SK-N-SH (cell line): Measurements from ENCODE around the gene PRKACG. TPM values are rescaled to one million over a fixed set of nuclear protein-coding genes. Genes with fewer than 3 reads are reported as not detected.

Experiments used
- CTCF ChIA-PET: fragments of 300-600, 350-600 bp; formaldehyde crosslinking; extraction: SDS; loops from one replicate; lab custom pipeline; 2021; lab: Yijun Ruan, JAX
- POLR2A ChIA-PET: fragments of 350-600 bp; sonication (Branson Sonifier 250); formaldehyde crosslinking; extraction: SDS; loops from one replicate; lab custom pipeline; 2020; ENCODE audit warnings: antibody characterized with exemption, inconsistent platforms; lab: Yijun Ruan, JAX
- DNase-seq: peaks from one replicate; pipeline ENCODE4 v3.0.0; 2012
- H2AFZ ChIP-seq: fragments of 200-600 bp; sonication (generic); 2 replicates; pipeline ENCODE4 v1.8.1; 2016; ENCODE audit warnings: antibody characterized with exemption, mild to moderate bottlenecking, low read depth
- H3F3A ChIP-seq: fragments of 200-600 bp; sonication (generic); replicated peaks from 2 replicates; pipeline ENCODE3; 2016; ENCODE audit warnings: antibody characterized with exemption, mild to moderate bottlenecking; ENCODE audit not compliant: insufficient read depth
- H3K27ac ChIP-seq, 2 experiments: fragments of 200-500 bp in 1 of 2; fragments of 200-600 bp in 1 of 2; sonication (Bioruptor generic) in 1 of 2; sonication (generic), shearing (Covaris generic) in 1 of 2; 2 replicates each; pipeline versions ENCODE4 v1.5.1 to v1.6.1; 2014 to 2016; ENCODE audit warnings: low read depth in 2 of 2, inconsistent platforms in 1 of 2, low read length in 1 of 2, mild to moderate bottlenecking in 1 of 2, mixed read lengths in 1 of 2
- H3K27me3 ChIP-seq: fragments of 200-600 bp; sonication (generic), shearing (Covaris generic); 2 replicates; pipeline ENCODE4 v1.6.1; 2016; ENCODE audit warnings: mixed run types; ENCODE audit not compliant: insufficient read depth
- H3K36me3 ChIP-seq, 2 experiments: fragments of 200-500 bp in 1 of 2; fragments of 200-600 bp in 1 of 2; sonication (Bioruptor generic) in 1 of 2; sonication (generic) in 1 of 2; replicated peaks in 1 of 2; 2 replicates each; pipeline versions ENCODE3 to v1.5.1; 2014 to 2016; ENCODE audit warnings: low read length in 1 of 2, mild to moderate bottlenecking in 1 of 2; ENCODE audit not compliant: insufficient read depth in 2 of 2, control insufficient read depth in 1 of 2
- H3K4me1 ChIP-seq, 2 experiments: fragments of 200-500 bp in 1 of 2; fragments of 200-600 bp in 1 of 2; sonication (Bioruptor generic) in 1 of 2; sonication (generic), shearing (Covaris generic) in 1 of 2; 2 replicates each; pipeline versions ENCODE4 v1.5.1 to v1.6.1; 2014 to 2016; ENCODE audit warnings: low read depth in 1 of 2, low read length in 1 of 2, mixed run types in 1 of 2; ENCODE audit not compliant: insufficient read depth in 2 of 2, control insufficient read depth in 1 of 2
- H3K4me2 ChIP-seq: fragments of 200-600 bp; sonication (generic), shearing (Covaris generic); 2 replicates; pipeline ENCODE4 v1.6.1; 2017; ENCODE audit warnings: mixed run types
- H3K4me3 ChIP-seq, 2 experiments: fragments of 200-500 bp in 1 of 2; fragments of 200-600 bp in 1 of 2; sonication (Bioruptor generic) in 1 of 2; sonication (generic), shearing (Covaris generic) in 1 of 2; 2 replicates each; pipeline versions ENCODE4 v1.5.1 to v1.8.1; 2014 to 2016; ENCODE audit warnings: low read depth in 2 of 2, inconsistent platforms in 1 of 2, low read length in 1 of 2, mild to moderate bottlenecking in 1 of 2, mixed read lengths in 1 of 2, moderate library complexity in 1 of 2
- H3K79me2 ChIP-seq: fragments of 200-600 bp; sonication (generic); 2 replicates; pipeline ENCODE4 v1.8.1; 2017; ENCODE audit warnings: mild to moderate bottlenecking; ENCODE audit not compliant: insufficient read depth
- H3K9ac ChIP-seq: fragments of 200-600 bp; sonication (generic); 2 replicates; pipeline ENCODE4 v1.6.1; 2017; ENCODE audit warnings: mixed run types
- H3K9me2 ChIP-seq: fragments of 200-600 bp; sonication (generic); 2 replicates; pipeline ENCODE4 v1.6.1; 2017; ENCODE audit warnings: mixed run types
- H3K9me3 ChIP-seq: fragments of 200-600 bp; sonication (generic); 2 replicates; pipeline ENCODE4 v1.6.1; 2017; ENCODE audit warnings: mixed run types, mild to moderate bottlenecking, moderate library complexity
- H4K20me1 ChIP-seq: fragments of 200-600 bp; sonication (generic); 2 replicates; pipeline ENCODE4 v1.6.1; 2017; ENCODE audit warnings: mild to moderate bottlenecking, mixed run types; ENCODE audit not compliant: insufficient read depth
- CHD2 ChIP-seq: fragments of 150-350 bp; IDR thresholded peaks from 2 replicates; pipeline ENCODE4 v1.6.1; 2018; ENCODE audit warnings: low read length; ENCODE audit not compliant: partially characterized antibody
- EP300 ChIP-seq, 2 experiments: IDR thresholded peaks; 2 replicates each; pipeline versions ENCODE4 v1.4.0 to v1.6.1; 2012; ENCODE audit warnings: borderline replicate concordance in 1 of 2, low read depth in 1 of 2, low read length in 1 of 2
- EZH2phosphoT487 ChIP-seq: fragments of 200-600 bp; sonication (generic); IDR thresholded peaks from 2 replicates; pipeline ENCODE4 v1.6.1; 2017; ENCODE audit warnings: low read depth, mixed run types, mild to moderate bottlenecking, antibody characterized with exemption, moderate library complexity, borderline replicate concordance
- FOSL2 ChIP-seq: IDR thresholded peaks from 2 replicates; pipeline ENCODE4 v1.4.0; 2012; ENCODE audit warnings: low read depth, mild to moderate bottlenecking, moderate library complexity, borderline replicate concordance
- FOXJ3 ChIP-seq: sonication (generic); formaldehyde crosslinking; IDR thresholded peaks from 2 replicates; pipeline ENCODE4 v1.5.1; 2020; ENCODE audit warnings: mild to moderate bottlenecking, missing genetic modification reagents
- FOXM1 ChIP-seq: IDR thresholded peaks from 2 replicates; pipeline ENCODE4 v1.4.0; 2012; ENCODE audit warnings: low read depth, mild to moderate bottlenecking
- GATA2 ChIP-seq: sonication (generic); formaldehyde crosslinking; IDR thresholded peaks from 2 replicates; pipeline ENCODE4 v1.5.0; 2020; ENCODE audit warnings: mild to moderate bottlenecking, missing genetic modification reagents
- JUND ChIP-seq: IDR thresholded peaks from 2 replicates; pipeline ENCODE4 v1.4.0; 2012
- MEF2A ChIP-seq: IDR thresholded peaks from 2 replicates; pipeline ENCODE4 v1.4.0; 2012; ENCODE audit warnings: low read depth, borderline replicate concordance
- MXI1 ChIP-seq: IDR thresholded peaks from 2 replicates; pipeline ENCODE4 v1.6.1; 2012; ENCODE audit warnings: mild to moderate bottlenecking, low read depth, low read length, improper control_type of control experiment
- NFIC ChIP-seq: IDR thresholded peaks from 2 replicates; pipeline ENCODE4 v1.4.0; 2012; ENCODE audit warnings: borderline replicate concordance
- PBX3 ChIP-seq: IDR thresholded peaks from 2 replicates; pipeline ENCODE4; 2012
- SIN3A ChIP-seq: IDR thresholded peaks from 2 replicates; pipeline ENCODE4 v1.6.1; 2012; ENCODE audit warnings: low read depth, mild to moderate bottlenecking, low read length, moderate library complexity, borderline replicate concordance
- TAF1 ChIP-seq: IDR thresholded peaks from 2 replicates; pipeline ENCODE4 v1.6.1; 2012; ENCODE audit warnings: low read depth, mild to moderate bottlenecking, low read length, moderate library complexity, borderline replicate concordance
- TCF12 ChIP-seq: IDR thresholded peaks from 2 replicates; pipeline ENCODE4 v1.4.0; 2012
- TEAD4 ChIP-seq: IDR thresholded peaks from 2 replicates; pipeline ENCODE4 v1.4.0; 2012; ENCODE audit warnings: mild to moderate bottlenecking, borderline replicate concordance; ENCODE audit not compliant: insufficient read depth
- WGBS: methylation state at CpG from one replicate; pipeline ENCODE4 v1.1.6; 2017; ENCODE audit warnings: low lambda C conversion rate; 5-methylcytosine and 5-hydroxymethylcytosine counted together
- polyA plus RNA-seq, 3 experiments: library from polyadenylated mRNA; depleted of rRNA; stranded (reverse); fragments of >200 nt; gene quantifications; 2 replicates each; pipeline ENCODE4 v1.2.3, GENCODE V29; 2012
- TF ChIP-seq, protein P1 (sequence below): IDR thresholded peaks from 2 replicates; pipeline ENCODE4 v1.6.1; 2012; ENCODE audit warnings: mild to moderate bottlenecking, low read depth, low read length, moderate library complexity
- TF ChIP-seq, protein P2 (sequence below): IDR thresholded peaks from 2 replicates; pipeline ENCODE4 v1.4.0; 2012; ENCODE audit warnings: low read depth, borderline replicate concordance
- TF ChIP-seq, protein P3 (sequence below): IDR thresholded peaks from 2 replicates; pipeline ENCODE4 v1.4.0; 2012; ENCODE audit warnings: low read depth
- TF ChIP-seq, protein P4 (sequence below): fragments of 150-350 bp; IDR thresholded peaks from 2 replicates; pipeline ENCODE4 v1.6.1; 2016; ENCODE audit warnings: mild to moderate bottlenecking, low read depth, low read length

Gene PRKACG
- polyA plus RNA-seq, 1 of the 3 experiments (the other 2 are of a cell fraction): not detected

- 10% methylated on average over 2 of the region's 2 CpGs for WGBS
- TF ChIP-seq FOXM1 (no peak), TCF12 (no peak), EP300 (IDR thresholded peaks at IDR 0.05; ENCODE audit: borderline replicate concordance in 1 of 2, low read depth in 1 of 2, low read length in 1 of 2) (no peak), EZH2phosphoT487 (no peak), MXI1 (no peak), MEF2A (no peak), FOXJ3 (CRISPR knock-in tag) (no peak), TAF1 (no peak), NFIC (no peak), SIN3A (no peak)
- TF ChIP-seq, protein P1, sequence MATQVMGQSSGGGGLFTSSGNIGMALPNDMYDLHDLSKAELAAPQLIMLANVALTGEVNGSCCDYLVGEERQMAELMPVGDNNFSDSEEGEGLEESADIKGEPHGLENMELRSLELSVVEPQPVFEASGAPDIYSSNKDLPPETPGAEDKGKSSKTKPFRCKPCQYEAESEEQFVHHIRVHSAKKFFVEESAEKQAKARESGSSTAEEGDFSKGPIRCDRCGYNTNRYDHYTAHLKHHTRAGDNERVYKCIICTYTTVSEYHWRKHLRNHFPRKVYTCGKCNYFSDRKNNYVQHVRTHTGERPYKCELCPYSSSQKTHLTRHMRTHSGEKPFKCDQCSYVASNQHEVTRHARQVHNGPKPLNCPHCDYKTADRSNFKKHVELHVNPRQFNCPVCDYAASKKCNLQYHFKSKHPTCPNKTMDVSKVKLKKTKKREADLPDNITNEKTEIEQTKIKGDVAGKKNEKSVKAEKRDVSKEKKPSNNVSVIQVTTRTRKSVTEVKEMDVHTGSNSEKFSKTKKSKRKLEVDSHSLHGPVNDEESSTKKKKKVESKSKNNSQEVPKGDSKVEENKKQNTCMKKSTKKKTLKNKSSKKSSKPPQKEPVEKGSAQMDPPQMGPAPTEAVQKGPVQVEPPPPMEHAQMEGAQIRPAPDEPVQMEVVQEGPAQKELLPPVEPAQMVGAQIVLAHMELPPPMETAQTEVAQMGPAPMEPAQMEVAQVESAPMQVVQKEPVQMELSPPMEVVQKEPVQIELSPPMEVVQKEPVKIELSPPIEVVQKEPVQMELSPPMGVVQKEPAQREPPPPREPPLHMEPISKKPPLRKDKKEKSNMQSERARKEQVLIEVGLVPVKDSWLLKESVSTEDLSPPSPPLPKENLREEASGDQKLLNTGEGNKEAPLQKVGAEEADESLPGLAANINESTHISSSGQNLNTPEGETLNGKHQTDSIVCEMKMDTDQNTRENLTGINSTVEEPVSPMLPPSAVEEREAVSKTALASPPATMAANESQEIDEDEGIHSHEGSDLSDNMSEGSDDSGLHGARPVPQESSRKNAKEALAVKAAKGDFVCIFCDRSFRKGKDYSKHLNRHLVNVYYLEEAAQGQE: no peak
- TF ChIP-seq, protein P2, sequence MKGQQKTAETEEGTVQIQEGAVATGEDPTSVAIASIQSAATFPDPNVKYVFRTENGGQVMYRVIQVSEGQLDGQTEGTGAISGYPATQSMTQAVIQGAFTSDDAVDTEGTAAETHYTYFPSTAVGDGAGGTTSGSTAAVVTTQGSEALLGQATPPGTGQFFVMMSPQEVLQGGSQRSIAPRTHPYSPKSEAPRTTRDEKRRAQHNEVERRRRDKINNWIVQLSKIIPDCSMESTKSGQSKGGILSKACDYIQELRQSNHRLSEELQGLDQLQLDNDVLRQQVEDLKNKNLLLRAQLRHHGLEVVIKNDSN: no peak
- TF ChIP-seq, all 33 proteins: peak for 0
- H3K27ac ChIP-seq: no peak overlapping the region
Measured at GRCh38 chr9:68970151-68970550, 43.8 kb downstream of the PRKACG start.

GRCh38 chr9:68969538-68969937, 44.4 kb downstream of the PRKACG start:
- Histone ChIP-seq H3K27ac (no peak overlapping the region), H3K4me3 (no peak overlapping the region), H3K4me2 (no peak overlapping the region), H3K9ac (no peak overlapping the region), H2AFZ (no peak overlapping the region), H3F3A (no peaks in the 10 kb centered on the region), H3K79me2 (no peaks in the 10 kb centered on the region), H3K9me3 (no peaks in the 10 kb centered on the region), H3K9me2 (no peaks in the 10 kb centered on the region), H3K27me3 (peaks cover 5% of the 10 kb centered on the region; the same call in 1 of the 2 replicates), H4K20me1 (no peaks in the 10 kb centered on the region), H3K4me1 (no peaks in the 10 kb centered on the region), H3K36me3 (no peaks in the 10 kb centered on the region)
- under 1% methylated on average over 4 of the region's 4 CpGs for WGBS
- ChIA-PET CTCF (no interaction called here), POLR2A (no interaction called here)
- no peak for TF ChIP-seq TEAD4
- TF ChIP-seq, protein P3, sequence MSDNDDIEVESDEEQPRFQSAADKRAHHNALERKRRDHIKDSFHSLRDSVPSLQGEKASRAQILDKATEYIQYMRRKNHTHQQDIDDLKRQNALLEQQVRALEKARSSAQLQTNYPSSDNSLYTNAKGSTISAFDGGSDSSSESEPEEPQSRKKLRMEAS: no peak
- no peak for TF ChIP-seq CHD2
- TF ChIP-seq GATA2: no peak
- no peak for TF ChIP-seq FOSL2
- no peak for TF ChIP-seq EZH2phosphoT487
- TF ChIP-seq MEF2A: no peak
- TF ChIP-seq, protein P4, sequence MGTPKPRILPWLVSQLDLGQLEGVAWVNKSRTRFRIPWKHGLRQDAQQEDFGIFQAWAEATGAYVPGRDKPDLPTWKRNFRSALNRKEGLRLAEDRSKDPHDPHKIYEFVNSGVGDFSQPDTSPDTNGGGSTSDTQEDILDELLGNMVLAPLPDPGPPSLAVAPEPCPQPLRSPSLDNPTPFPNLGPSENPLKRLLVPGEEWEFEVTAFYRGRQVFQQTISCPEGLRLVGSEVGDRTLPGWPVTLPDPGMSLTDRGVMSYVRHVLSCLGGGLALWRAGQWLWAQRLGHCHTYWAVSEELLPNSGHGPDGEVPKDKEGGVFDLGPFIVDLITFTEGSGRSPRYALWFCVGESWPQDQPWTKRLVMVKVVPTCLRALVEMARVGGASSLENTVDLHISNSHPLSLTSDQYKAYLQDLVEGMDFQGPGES: no peak
- TF ChIP-seq EP300 (IDR thresholded peaks at IDR 0.05; ENCODE audit: borderline replicate concordance in 1 of 2, low read depth in 1 of 2, low read length in 1 of 2): no peak
- TF ChIP-seq JUND: no peak
- no peak for TF ChIP-seq PBX3
- no peak for DNase-seq

More at GRCh38 chr9:68970151-68970550, 43.8 kb downstream of the PRKACG start:
- no peaks in the 10 kb centered on the region for H3K79me2 ChIP-seq
- ChIA-PET CTCF (no interaction called here), POLR2A (no interaction called here)
- H3K4me2 ChIP-seq: no peak overlapping the region
- no peak for DNase-seq
- no peaks in the 10 kb centered on the region for H4K20me1 ChIP-seq
- H3K9me2 ChIP-seq: no peaks in the 10 kb centered on the region
- peaks cover 5% of the 10 kb centered on the region; the same call in 1 of the 2 replicates for H3K27me3 ChIP-seq
- no peak overlapping the region for H2AFZ ChIP-seq
- H3K4me1 ChIP-seq: no peaks in the 10 kb centered on the region
- H3K36me3 ChIP-seq: no peaks in the 10 kb centered on the region
- H3F3A ChIP-seq: no peaks in the 10 kb centered on the region
- no peaks in the 10 kb centered on the region for H3K9me3 ChIP-seq
- no peak overlapping the region for H3K9ac ChIP-seq
- no peak overlapping the region for H3K4me3 ChIP-seq
